HEK293 (cell line): ENCODE data around the gene ZGPAT.

Experiments
- BCL11A ChIP-seq: fragments of 450-650 bp; formaldehyde crosslinking; IDR thresholded peaks from 2 replicates; pipeline ENCODE4 v1.5.1; 2016; ENCODE audit warnings: low read depth, missing biosample characterization, missing genetic modification characterization
- BCL11B ChIP-seq: fragments of 450-650 bp; formaldehyde crosslinking; IDR thresholded peaks from 2 replicates; pipeline ENCODE4 v1.5.1; 2016; ENCODE audit warnings: low read depth, missing biosample characterization, missing genetic modification characterization
- IKZF3 ChIP-seq: fragments of 450-650 bp; IDR thresholded peaks from 2 replicates; pipeline ENCODE4 v1.5.0; 2018; ENCODE audit warnings: missing biosample characterization, mild to moderate bottlenecking, missing genetic modification characterization, moderate library complexity
- INSM2 ChIP-seq: fragments of 450-650 bp; formaldehyde crosslinking; IDR thresholded peaks from 2 replicates; pipeline ENCODE4 v1.5.1; 2016; ENCODE audit warnings: missing biosample characterization, missing genetic modification characterization
- KLF8 ChIP-seq: fragments of 450-650 bp; formaldehyde crosslinking; IDR thresholded peaks from 2 replicates; pipeline ENCODE4 v1.5.1; 2016; ENCODE audit warnings: missing biosample characterization, missing genetic modification characterization
- PATZ1 ChIP-seq: fragments of 450-650 bp; formaldehyde crosslinking; IDR thresholded peaks from 2 replicates; pipeline ENCODE4 v1.5.1; 2016; ENCODE audit warnings: missing biosample characterization, missing genetic modification characterization
- SP2 ChIP-seq: fragments of 450-650 bp; formaldehyde crosslinking; IDR thresholded peaks from 2 replicates; pipeline ENCODE4 v1.5.1; 2016; ENCODE audit warnings: missing biosample characterization, missing genetic modification characterization
- SP7 ChIP-seq: fragments of 450-650 bp; formaldehyde crosslinking; IDR thresholded peaks from 2 replicates; pipeline ENCODE4 v1.5.1; 2016; ENCODE audit warnings: missing biosample characterization, missing genetic modification characterization
- YY1 ChIP-seq: fragments of 450-650 bp; formaldehyde crosslinking; IDR thresholded peaks from 2 replicates; pipeline ENCODE4 v1.5.1; 2018; ENCODE audit warnings: missing biosample characterization, missing genetic modification characterization
- ZBTB1 ChIP-seq: fragments of 450-650 bp; formaldehyde crosslinking; IDR thresholded peaks from 2 replicates; pipeline ENCODE4 v1.5.1; 2016; ENCODE audit warnings: missing biosample characterization, missing genetic modification characterization
- ZIC2 ChIP-seq: fragments of 450-650 bp; formaldehyde crosslinking; IDR thresholded peaks from 2 replicates; pipeline ENCODE4 v1.5.1; 2016; ENCODE audit warnings: missing biosample characterization, missing genetic modification characterization
- ZNF16 ChIP-seq: fragments of 450-650 bp; formaldehyde crosslinking; IDR thresholded peaks from 2 replicates; pipeline ENCODE4 v1.5.1; 2016; ENCODE audit warnings: low read depth, missing biosample characterization, missing genetic modification characterization
- ZNF223 ChIP-seq: fragments of 450-650 bp; formaldehyde crosslinking; IDR thresholded peaks from 2 replicates; pipeline ENCODE4 v1.5.1; 2016; ENCODE audit warnings: missing biosample characterization, missing genetic modification characterization
- ZNF561 ChIP-seq: fragments of 450-650 bp; IDR thresholded peaks from 2 replicates; pipeline ENCODE4 v1.5.1; 2018; ENCODE audit warnings: missing biosample characterization, missing genetic modification characterization, borderline replicate concordance
- ZNF610 ChIP-seq: fragments of 450-650 bp; formaldehyde crosslinking; IDR thresholded peaks from 2 replicates; pipeline ENCODE4 v1.5.1; 2016; ENCODE audit warnings: missing biosample characterization, missing genetic modification characterization, borderline replicate concordance
- ZNF639 ChIP-seq: fragments of 450-650 bp; formaldehyde crosslinking; IDR thresholded peaks from 2 replicates; pipeline ENCODE4 v1.5.1; 2016; ENCODE audit warnings: missing biosample characterization, missing genetic modification characterization
- ZNF677 ChIP-seq: fragments of 450-650 bp; IDR thresholded peaks from 2 replicates; pipeline ENCODE4 v1.5.0; 2018; ENCODE audit warnings: missing biosample characterization, mild to moderate bottlenecking, missing genetic modification characterization, moderate library complexity
- ZNF704 ChIP-seq: fragments of 450-650 bp; formaldehyde crosslinking; IDR thresholded peaks from 2 replicates; pipeline ENCODE4 v1.5.1; 2016; ENCODE audit warnings: missing biosample characterization, missing genetic modification characterization
- ZNF777 ChIP-seq: fragments of 450-650 bp; formaldehyde crosslinking; IDR thresholded peaks from 2 replicates; pipeline ENCODE4 v1.5.1; 2017; ENCODE audit warnings: missing biosample characterization, missing genetic modification characterization, borderline replicate concordance
- ZNF837 ChIP-seq: fragments of 450-650 bp; formaldehyde crosslinking; IDR thresholded peaks from 2 replicates; pipeline ENCODE4 v1.5.1; 2016; ENCODE audit warnings: missing biosample characterization, missing genetic modification characterization
- ZXDB ChIP-seq: fragments of 450-650 bp; formaldehyde crosslinking; IDR thresholded peaks from 2 replicates; pipeline ENCODE4 v1.5.1; 2016; ENCODE audit warnings: missing biosample characterization, missing genetic modification characterization
- TF ChIP-seq, protein P1 (sequence below): fragments of 450-650 bp; formaldehyde crosslinking; IDR thresholded peaks from 2 replicates; pipeline ENCODE4 v1.5.1; 2016; ENCODE audit warnings: missing biosample characterization, missing genetic modification characterization, borderline replicate concordance
- TF ChIP-seq, protein P2 (sequence below): fragments of 450-650 bp; formaldehyde crosslinking; IDR thresholded peaks from 2 replicates; pipeline ENCODE4 v1.5.1; 2017; ENCODE audit warnings: missing biosample characterization, missing genetic modification characterization
- TF ChIP-seq, protein P3 (sequence below): fragments of 450-650 bp; formaldehyde crosslinking; IDR thresholded peaks from 2 replicates; pipeline ENCODE4 v1.5.1; 2016; ENCODE audit warnings: missing biosample characterization, missing genetic modification characterization

Gene ZGPAT

GRCh38 chr20:63707558-63708300 lies at the start of gene ZGPAT, which contains the start of gene ARFRP1 (continued):
- TF ChIP-seq, protein P1, sequence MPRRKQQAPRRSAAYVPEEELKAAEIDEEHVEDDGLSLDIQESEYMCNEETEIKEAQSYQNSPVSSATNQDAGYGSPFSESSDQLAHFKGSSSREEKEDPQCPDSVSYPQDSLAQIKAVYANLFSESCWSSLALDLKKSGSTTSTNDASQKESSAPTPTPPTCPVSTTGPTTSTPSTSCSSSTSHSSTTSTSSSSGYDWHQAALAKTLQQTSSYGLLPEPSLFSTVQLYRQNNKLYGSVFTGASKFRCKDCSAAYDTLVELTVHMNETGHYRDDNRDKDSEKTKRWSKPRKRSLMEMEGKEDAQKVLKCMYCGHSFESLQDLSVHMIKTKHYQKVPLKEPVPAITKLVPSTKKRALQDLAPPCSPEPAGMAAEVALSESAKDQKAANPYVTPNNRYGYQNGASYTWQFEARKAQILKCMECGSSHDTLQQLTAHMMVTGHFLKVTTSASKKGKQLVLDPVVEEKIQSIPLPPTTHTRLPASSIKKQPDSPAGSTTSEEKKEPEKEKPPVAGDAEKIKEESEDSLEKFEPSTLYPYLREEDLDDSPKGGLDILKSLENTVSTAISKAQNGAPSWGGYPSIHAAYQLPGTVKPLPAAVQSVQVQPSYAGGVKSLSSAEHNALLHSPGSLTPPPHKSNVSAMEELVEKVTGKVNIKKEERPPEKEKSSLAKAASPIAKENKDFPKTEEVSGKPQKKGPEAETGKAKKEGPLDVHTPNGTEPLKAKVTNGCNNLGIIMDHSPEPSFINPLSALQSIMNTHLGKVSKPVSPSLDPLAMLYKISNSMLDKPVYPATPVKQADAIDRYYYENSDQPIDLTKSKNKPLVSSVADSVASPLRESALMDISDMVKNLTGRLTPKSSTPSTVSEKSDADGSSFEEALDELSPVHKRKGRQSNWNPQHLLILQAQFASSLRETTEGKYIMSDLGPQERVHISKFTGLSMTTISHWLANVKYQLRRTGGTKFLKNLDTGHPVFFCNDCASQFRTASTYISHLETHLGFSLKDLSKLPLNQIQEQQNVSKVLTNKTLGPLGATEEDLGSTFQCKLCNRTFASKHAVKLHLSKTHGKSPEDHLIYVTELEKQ (tag by site-specific recombination): peak; percentile 41; the same call in 1 of the 2 replicates
- peak; percentile 21; the same call in 1 of the 2 replicates for TF ChIP-seq IKZF3 (tag by site-specific recombination)
- peak; percentile 84 for TF ChIP-seq BCL11A
- no peak for TF ChIP-seq ZNF777 (tag by site-specific recombination)
- TF ChIP-seq SP2 (tag by site-specific recombination): peak; percentile 40; the same call in 1 of the 2 replicates
- TF ChIP-seq ZNF837: 0 out of 2 replicates have a peak, but pooled peaks have one; percentile 55
- TF ChIP-seq ZIC2: 0 out of 2 replicates have a peak, but pooled peaks have one; percentile 10
- no peak for TF ChIP-seq ZNF610 (tag by site-specific recombination)
- peak; percentile 91; the same call in 1 of the 2 replicates for TF ChIP-seq BCL11B (tag by site-specific recombination)
- no peak for TF ChIP-seq ZNF677 (tag by site-specific recombination)
- TF ChIP-seq INSM2: peak; percentile 41; the same call in 1 of the 2 replicates
- TF ChIP-seq SP7: peak; percentile 46
- no peak for TF ChIP-seq ZBTB1 (tag by site-specific recombination)
- TF ChIP-seq ZNF561 (tag by site-specific recombination): peak; percentile 96
- TF ChIP-seq ZNF704 (tag by site-specific recombination): 0 out of 2 replicates have a peak, but pooled peaks have one; percentile 17
- TF ChIP-seq, protein P2, sequence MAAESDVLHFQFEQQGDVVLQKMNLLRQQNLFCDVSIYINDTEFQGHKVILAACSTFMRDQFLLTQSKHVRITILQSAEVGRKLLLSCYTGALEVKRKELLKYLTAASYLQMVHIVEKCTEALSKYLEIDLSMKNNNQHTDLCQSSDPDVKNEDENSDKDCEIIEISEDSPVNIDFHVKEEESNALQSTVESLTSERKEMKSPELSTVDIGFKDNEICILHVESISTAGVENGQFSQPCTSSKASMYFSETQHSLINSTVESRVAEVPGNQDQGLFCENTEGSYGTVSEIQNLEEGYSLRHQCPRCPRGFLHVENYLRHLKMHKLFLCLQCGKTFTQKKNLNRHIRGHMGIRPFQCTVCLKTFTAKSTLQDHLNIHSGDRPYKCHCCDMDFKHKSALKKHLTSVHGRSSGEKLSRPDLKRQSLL (tag by site-specific recombination): 0 out of 2 replicates have a peak, but pooled peaks have one; percentile 19
- no peak for TF ChIP-seq ZNF16
- TF ChIP-seq PATZ1: peak; percentile 40; the same call in 1 of the 2 replicates
- peak; percentile 46; the same call in 1 of the 2 replicates for TF ChIP-seq YY1 (tag by site-specific recombination)
- peak; percentile 48; the same call in 1 of the 2 replicates for TF ChIP-seq KLF8 (tag by site-specific recombination)
- TF ChIP-seq ZXDB (tag by site-specific recombination): peak; percentile 64
- TF ChIP-seq, protein P3, sequence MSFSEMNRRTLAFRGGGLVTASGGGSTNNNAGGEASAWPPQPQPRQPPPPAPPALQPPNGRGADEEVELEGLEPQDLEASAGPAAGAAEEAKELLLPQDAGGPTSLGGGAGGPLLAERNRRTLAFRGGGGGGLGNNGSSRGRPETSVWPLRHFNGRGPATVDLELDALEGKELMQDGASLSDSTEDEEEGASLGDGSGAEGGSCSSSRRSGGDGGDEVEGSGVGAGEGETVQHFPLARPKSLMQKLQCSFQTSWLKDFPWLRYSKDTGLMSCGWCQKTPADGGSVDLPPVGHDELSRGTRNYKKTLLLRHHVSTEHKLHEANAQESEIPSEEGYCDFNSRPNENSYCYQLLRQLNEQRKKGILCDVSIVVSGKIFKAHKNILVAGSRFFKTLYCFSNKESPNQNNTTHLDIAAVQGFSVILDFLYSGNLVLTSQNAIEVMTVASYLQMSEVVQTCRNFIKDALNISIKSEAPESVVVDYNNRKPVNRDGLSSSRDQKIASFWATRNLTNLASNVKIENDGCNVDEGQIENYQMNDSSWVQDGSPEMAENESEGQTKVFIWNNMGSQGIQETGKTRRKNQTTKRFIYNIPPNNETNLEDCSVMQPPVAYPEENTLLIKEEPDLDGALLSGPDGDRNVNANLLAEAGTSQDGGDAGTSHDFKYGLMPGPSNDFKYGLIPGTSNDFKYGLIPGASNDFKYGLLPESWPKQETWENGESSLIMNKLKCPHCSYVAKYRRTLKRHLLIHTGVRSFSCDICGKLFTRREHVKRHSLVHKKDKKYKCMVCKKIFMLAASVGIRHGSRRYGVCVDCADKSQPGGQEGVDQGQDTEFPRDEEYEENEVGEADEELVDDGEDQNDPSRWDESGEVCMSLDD (tag by site-specific recombination): peak; percentile 57; the same call in 1 of the 2 replicates
- no peak for TF ChIP-seq ZNF223 (tag by site-specific recombination)
- no peak for TF ChIP-seq ZNF639 (tag by site-specific recombination)
